Stimulated activated CD8-positive, alpha-beta memory T cell treated with anti-CD3 and anti-CD28 coated beads, Interleukin-15, amount 100 ng/mL, for 1 hour (primary cell): ENCODE results near the gene TM4SF4.

Experiments used
- DNase-seq: peaks from one replicate; pipeline ENCODE4 v3.0.0-alpha.2; 2020; ENCODE audit warnings: low read depth

Gene TM4SF4

GRCh38 chr3:149548669-149549065 is 74.2 kb downstream of the TM4SF4 start:
- no peak for DNase-seq

GRCh38 chr3:149551500-149551899 is 77.0 kb downstream of the TM4SF4 start:
- no peak for DNase-seq

GRCh38 chr3:149552700-149553099 is 78.2 kb downstream of the TM4SF4 start:
- DNase-seq = no peak
